NCI-H128 (cell line): ENCODE measurements around the gene RPS2.

Experiments used
- DNase-seq: peaks from one replicate; lab custom pipeline; 2025; ENCODE audit not compliant: unreplicated experiment; lab: John Stamatoyannopoulos, UW

Gene RPS2

DNA sequence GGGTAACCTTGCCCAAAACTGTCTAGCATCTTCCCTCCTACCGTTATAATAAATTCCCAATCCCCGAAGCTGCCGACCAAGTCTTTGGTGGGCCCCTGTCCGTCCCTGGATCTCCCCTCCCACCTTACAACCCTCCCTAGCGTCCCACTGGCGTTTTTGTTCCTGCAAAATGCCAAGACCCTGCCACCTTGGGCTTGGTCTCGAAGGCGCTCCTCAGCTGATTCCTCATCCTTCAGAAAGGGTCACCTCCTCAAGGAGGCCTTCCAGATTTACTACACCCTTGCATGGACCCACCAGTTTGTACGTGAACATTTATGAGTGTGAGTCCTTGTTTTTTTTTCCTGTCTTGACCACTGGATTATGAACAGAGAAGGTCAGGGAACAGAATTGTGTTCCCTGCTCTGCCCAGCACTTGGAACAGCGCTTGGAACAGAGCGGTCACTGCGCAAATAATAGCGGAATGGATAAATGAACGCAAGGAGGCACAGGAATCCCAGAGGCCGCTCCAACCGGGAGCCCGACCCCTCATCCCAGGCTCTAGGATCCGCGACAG, 18.4 kb upstream of the RPS2 start:
- DNase-seq: no peak

DNA sequence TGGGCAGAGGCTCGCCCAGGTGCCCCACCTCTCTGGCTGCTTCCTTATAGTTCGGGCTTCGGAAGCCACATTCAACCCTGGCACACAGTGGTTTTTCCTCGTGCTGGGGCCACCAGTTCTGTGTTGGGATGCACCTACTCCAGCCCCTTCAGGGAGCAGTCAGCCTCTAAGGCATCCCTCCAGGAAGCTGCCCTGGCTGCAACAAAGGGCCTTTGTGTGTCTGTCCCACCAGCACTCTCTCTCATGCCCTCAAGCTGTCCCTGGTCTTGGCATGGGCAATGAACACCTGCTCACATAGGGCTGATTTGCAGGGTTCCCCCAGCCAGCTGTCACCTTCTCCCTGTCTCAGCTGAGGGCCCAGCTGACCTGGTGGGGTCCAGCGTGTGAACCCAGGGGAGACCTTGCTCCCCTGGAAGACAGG, 17.4 kb upstream of the RPS2 start:
- DNase-seq: no peak

DNA sequence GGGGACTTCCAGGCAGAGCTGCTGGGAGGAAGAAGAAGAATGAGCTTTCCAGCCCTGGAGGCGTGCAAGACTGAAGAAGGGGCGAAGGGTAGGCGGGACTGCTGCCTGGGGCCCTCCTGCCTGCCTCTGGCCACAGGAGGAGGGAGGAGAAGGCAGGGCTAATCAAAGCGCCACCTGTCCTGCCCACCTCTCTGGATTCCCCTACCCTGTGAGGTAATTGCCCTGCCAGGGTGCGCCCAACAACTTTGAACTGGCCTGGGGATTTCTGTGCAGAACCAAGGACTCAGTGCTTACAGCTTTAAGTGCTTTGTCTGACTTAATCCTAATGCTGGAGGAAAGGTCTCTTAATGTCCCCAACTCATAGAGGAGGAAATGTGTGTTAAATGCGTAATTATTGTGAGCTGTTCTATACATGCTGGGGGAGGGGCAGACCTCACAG, 16.8 kb upstream of the RPS2 start, which contains the start of gene NOXO1:
Gene NOXO1, minus strand, starts transcription at position 72 of the 439 bp plus-strand sequence. CDS start 290 bp downstream, outside the sequence.
- no peak for DNase-seq

DNA sequence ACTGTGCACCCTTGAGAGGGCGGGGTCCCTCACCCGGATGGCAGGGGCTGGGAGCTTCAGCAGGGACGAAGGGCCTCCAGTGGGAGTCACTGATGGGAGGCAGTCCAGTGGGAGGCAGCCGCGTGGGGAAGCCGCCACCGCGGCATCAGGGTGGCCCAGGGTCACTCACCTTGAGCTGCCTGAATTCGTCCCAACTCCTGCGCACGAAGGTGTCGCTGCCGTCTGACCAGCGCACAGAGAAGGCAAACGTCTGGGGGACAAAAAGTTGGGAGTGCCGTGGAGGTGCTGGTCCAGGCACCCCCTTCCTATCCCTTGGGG, 16.1 kb upstream of the RPS2 start:
- DNase-seq: no peak

DNA sequence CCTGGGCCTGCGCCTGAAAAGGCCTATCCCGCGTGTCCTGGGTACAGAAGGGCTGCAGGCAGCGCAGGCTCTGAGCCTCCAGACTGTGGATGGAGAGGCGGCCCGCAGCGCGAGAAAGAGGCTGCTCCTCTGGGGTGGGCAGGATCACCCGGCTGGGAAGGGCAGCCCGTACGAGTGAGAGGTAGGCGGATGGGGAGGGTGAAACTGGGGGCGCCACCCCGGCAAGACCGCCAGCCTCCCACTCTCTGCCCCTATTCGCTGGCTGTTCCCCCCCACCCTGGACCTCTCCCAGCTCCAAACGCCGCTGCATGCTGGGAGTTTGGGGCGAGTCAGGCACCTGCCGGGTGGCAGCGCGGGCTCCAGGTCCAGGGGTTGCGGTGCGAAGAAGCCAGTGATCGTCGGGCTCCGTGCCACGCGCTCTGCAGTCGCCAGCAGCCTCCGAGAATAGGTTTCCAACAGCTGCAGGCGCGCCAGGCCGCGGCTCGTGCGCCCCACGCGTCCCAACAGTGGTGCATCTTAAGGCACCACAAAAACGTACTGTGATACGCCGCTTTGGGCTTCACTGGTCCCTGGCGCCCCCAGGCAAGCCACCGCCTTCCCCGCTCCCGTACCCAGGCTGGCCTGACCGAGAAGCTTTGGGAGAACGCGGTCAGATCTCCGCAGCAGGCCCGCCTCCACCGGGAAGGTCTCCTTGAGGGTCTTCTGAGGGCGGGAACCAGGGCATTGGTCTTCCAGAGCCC, 15.6 kb upstream of the RPS2 start:
- no peak for DNase-seq

DNA sequence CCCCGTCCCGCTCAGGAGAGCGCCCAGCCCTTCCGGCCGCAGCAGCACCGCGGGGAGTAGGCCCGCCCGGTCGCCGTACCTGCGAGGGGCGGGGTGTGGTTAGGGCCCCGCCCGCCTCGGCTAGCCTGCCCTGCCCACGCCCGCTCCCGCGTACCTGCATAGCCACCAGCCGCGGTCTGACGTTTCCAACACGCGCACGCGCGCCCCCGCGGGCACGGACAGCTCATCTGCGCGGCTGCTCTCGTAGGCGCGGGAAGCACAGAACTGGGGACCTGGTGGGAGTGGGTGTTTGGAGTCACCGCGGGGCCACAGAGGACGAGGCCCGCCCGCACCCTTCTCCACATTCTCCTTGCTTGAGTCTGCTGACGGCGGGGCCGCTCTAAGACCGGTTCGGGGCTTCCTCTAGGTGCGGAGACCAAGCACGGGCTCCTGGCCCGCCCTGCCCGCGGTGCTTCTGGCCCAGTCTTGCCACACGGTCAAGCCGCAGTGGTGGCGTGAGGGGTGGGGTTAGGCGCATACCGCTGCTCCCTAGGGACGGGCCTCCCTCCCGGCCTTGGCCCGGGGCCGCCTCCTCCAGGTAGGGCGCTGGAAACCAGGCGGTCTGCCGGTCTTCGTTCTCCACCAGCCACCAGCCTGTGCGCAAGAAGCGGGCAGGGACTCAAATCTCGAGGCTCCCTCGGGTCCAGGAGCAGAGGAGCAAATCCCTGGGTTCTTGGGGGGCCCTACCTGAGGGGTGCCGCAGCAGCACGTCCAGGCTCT, 14.8 kb upstream of the RPS2 start:
- no peak for DNase-seq

DNA sequence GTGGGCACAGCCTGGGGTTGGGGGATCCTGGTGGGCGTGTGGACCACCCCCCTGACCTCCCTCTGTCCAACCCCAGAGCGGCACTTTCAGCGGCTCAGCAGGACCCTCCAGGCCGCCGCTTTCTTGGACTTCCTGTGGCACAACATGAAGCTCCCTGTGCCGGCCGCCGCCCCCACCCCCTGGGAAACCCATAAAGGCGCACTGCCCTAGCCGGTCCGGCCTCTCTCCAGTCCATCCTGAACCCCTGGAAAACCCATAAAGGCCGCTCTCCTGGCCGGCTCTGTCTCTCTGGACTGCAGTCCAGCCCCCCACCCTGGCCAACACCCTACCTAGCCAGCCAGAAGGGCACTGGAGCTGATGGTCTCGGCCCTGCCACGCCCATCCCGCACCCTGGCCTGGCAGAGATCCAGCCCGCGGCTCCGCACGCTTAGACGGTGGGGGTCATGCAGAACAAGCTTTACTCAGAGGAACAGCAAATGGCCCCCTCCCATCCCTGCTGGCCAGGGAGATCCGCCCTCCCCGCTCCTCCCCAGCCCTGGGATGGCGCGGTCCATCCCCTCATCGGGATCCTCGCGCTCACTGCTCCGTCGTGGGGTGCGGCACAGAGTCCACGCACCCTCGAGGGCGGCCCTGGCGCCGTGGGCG, 14.0 kb upstream of the RPS2 start:
- DNase-seq: no peak

DNA sequence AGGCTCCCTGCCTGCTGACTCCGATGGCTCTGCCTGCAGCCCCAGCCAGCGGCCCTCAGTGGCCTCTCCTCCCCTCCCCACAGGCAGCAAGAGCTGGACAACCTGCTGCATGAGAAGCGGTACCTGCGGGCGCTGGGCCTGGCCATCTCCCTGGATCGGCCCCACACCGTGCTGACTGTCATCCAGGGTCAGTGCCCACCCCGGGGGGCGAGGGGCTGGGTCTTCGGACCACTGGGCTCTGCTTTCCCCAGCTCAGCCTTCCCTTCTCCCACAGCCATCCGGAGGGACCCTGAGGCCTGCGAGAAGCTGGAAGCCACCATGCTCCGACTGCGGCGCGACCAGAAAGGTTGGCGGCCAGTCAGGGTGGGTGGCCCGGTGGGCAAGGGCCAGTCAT, 13.2 kb upstream of the RPS2 start:
- no peak for DNase-seq

DNA sequence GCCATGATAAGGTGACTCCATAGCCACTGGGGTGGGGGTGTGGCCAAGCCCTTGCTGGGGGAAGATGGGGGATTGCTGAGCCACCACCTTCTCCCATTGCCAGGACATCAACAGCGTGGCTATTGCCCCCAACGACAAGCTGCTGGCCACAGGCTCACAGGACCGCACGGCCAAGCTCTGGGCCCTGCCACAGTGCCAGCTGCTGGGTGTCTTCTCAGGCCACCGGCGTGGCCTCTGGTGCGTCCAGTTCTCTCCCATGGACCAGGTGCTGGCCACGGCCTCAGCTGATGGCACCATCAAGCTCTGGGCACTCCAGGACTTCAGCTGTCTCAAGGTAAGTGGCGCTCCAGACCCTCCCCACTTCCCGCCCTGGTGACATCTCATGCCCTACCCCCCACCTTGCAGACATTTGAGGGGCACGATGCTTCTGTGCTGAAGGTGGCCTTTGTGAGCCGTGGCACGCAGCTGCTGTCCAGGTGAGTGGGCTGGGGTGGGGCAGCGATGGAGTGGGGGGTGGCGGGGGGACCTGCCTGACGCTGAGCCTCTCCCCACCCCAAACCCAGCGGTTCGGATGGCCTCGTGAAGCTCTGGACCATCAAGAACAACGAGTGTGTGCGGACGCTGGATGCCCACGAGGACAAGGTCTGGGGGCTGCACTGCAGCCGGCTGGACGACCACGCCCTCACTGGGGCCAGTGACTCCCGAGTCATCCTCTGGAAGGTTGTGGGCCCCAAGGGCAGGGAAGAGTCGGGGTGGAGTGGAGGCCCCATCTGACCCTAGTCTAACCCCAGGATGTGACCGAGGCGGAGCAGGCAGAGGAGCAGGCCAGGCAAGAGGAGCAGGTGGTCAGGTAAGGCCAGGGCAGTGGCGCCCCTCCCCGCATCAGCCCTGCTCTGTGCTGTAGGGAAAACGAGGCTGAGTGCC, 12.6 kb upstream of the RPS2 start:
- no peak for DNase-seq

DNA sequence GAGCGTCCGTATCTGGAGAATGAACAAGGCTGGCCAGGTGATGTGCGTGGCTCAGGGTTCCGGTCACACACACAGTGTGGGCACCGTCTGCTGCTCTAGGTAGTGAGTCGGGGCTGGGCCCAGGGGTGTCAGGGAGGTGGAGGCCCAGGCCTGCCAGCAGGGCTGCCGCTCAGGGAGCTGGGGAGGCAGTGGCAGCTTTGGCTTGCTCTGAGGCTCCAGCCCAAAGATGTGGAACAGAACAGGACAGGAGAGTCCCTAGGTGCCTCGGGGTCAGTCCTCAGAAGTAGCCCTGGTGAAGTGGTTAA, 11.5 kb upstream of the RPS2 start:
- DNase-seq: no peak

DNA sequence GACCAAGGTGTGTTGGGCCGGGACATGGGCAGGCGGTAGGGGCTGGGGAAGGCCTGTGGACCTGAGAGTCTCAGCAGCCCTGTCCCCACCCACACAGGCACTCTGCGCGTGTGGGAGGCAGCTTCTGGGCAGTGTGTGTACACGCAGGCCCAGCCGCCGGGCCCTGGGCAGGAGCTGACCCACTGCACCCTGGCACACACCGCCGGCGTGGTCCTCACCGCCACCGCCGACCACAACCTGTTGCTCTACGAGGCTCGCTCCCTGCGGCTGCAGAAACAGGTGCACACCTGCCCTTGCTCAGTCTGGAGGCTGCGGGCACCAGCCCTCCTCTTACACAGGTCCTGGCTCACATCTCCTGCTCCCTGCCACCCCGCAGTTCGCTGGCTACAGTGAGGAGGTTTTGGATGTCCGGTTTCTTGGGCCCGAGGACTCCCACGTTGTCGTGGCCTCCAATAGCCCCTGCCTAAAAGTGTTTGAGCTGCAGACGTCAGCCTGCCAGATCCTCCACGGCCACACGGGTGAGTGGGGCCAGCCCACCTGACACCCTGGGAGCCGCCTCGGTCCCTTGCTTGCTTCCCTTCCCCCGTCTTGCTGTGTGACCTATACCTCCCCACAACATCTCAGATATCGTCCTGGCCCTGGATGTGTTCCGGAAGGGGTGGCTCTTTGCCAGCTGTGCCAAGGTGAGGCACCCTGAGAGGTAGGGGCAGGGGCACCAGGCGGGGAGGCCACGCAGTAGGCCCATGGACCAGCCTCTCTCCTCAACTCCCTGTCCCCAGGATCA, 11.0 kb upstream of the RPS2 start:
- DNase-seq: no peak

DNA sequence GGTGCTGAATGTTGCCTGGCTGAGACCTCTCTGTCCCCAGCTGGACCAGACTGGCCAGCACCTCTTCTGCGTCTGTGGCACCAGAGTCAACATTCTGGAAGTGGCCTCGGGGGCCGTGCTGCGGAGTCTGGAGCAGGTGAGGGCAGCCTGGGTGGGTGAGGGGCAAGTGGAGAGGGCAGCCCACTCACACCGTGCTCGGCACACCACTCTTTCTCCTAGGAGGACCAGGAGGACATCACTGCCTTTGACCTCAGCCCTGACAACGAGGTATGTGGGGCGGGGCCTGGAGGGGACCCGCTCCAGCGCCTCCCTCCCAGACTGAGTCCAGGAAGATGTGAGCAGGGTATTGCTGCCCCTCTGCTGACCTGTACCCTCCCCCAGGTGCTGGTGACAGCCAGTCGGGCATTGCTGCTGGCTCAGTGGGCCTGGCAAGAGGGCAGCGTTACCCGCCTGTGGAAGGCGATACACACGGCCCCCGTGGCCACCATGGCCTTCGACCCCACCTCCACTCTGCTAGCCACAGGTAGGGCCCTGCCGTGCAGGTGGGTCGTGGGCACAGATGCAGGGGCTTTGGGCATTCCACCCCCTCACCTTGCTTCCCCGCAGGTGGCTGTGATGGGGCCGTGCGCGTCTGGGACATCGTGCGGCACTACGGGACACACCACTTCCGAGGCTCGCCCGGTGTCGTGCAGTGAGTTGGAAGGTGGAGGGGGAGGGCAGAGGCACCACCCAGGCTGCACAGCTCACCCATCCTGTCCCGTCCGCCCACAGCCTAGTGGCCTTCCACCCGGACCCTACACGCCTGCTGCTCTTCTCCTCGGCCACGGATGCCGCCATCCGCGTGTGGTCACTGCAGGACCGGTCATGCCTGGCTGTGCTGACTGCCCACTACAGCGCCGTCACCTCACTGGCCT, 9.8 kb upstream of the RPS2 start:
- no peak for DNase-seq

DNA sequence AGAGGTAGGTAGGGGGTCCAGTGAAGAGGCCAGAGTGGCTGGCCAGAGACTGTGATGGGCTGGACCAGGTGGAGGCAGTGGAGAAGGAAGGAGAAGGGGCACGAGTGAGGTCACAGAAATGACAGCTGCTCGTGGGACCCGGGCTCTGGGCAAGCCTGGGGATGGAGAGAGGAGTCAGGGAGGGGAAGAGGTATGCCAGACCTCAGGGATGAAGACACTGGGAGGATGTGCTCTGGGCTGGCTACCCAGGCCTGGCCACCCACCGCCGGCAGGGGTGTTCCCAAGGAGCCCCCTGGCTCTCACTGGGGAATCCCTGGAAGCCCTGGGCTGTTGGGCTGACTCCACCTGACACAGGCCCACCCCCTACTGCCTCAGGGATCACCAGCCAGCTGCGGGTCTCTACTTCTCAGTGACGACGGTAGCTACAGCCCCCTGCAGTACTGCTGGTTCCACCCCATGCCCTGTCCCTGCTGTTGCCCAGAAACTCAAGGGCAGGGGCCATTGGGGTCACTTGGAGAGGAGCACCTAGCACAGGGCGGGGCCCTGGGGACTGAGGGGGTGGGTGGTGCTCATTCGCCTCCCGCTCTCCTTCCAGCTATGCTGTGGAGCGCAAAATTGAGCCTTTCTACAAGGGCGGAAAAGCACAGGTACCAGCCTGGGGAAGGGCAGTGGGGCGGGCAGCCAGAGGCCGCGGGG, 9.0 kb upstream of the RPS2 start:
- no peak for DNase-seq

DNA sequence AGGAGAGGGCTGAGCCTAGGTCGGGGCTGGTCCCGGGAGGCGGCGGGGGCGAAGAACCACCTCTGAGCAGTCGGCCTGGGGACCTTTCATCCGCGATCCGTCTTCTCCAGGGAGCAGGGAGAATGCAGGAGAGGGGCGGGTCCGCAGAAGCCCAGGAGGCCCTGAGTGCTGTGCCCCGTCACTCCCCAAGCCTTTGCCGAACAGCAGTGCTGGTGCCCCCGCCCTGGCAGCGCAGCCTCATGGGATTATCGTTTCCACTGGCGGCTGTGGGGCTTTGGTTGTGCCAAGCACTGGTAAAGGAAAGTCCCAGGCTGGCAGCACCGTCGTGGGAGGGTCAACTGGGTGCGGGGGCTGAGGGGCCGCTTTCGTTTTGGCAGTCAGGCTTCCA, 7.9 kb upstream of the RPS2 start:
- DNase-seq: no peak

DNA sequence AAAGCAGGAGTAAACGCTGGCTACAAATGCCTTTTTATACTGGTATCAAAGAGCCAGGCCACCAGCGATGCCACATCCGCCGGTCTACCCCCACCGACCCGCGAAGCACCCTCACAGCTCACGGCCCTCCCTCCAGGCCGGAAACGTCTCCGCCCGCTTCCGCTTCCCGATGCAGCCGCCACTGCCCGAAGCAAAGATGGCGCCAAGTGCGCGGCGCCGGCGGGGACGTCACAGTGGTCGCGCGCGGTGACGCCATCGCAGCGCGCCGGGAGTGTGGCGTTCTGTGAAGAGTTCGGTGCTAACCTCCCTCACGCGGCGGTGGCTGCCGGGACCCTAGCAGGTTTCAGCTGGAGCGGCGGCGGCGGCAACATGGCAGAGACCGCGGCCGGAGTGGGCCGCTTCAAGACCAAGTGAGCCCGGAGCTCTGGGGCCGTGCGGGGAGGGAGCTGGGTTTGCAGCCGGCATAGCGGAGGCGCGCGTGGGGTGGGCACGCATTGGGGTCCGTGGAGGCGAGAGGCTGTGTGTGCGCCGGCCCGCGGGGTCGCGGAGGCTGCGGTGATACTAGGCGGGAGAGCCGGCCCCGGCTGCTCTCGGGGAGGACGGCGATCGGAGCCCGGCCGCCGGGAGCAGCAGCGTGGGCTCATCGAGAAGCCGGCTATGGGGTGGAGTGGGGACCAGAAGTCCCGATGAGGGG, 7.3 kb upstream of the RPS2 start, which contains the start of gene TBL3:
Gene TBL3, plus strand, starts transcription at position 258 of the 694 bp plus-strand sequence. Its CDS starts 112 bp downstream, at position 370.
- peak; percentile 80 for DNase-seq

DNA sequence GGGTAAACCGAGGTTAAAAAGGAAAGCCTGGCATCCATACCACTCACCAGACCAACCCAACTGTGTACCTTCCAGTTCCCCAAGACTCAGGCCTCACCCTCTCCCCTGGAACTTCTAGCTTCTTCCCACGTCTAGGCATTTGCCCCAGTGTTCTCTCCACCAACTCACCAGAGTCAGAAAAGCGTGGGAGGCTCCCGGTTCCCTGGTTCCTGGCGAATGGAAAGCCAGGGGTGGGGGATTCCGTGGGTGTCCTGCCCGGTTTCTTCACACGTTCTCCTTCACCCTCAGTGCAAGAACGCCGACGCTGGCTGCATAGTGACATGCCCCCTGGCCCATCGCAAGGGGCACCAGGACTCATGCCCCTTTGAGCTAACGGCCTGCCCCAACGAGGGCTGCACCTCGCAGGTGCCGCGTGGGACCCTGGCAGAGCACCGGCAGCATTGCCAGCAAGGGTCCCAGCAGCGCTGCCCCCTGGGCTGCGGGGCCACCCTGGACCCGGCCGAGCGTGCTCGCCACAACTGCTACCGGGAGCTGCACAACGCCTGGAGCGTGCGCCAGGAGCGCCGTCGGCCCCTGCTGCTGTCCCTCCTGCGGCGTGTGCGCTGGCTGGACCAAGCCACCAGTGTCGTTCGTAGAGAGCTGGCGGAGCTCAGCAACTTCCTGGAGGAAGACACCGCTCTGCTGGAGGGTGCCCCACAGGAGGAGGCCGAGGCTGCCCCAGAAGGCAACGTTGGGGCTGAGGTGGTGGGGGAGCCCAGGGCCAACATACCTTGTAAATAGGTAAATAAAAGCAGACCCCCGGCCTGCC, 3.7 kb upstream of the RPS2 start:
- DNase-seq: no peak

DNA sequence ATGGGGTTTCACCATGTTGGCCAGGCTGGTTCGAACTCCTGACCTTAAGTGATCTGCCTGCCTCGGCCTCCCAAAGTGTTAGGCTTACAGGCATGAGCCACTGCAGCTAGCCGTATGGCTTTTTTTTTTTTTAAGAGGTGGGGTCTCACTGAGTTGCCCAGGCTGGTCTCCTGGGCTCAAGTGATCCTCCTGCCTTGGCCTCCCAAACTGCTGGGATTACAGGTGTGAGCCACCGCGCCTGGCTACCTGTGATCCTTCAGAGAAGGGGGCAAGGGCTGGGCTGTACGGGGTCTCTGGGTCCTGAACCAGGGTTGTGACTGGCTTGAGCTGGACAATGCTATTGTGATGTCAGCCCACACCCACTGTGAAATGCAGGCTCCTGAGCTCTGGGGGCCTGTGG, 1.8 kb upstream of the RPS2 start, which contains the start of gene RNF151:
Gene RNF151, plus strand, starts transcription at position 397 of the 400 bp plus-strand sequence. CDS start 26 bp downstream, outside the sequence.
- no peak for DNase-seq
